Coronary artery (tissue), 2 donors: ENCODE measurements around the gene NDOR1.

Experiments used
- DNase-seq: peaks from one replicate; pipeline ENCODE4 v3.0.0-alpha.2; 2017; ENCODE audit warnings: low spot score
- H3K27ac ChIP-seq, 2 donors: fragments of 200-600 bp; sonication (generic); one replicate each; pipeline ENCODE4 v1.5.1; 2016 to 2019
- H3K4me3 ChIP-seq: fragments of 200-600 bp; sonication (generic); 2 replicates; pipeline ENCODE4 v1.5.1; 2016; ENCODE audit warnings: mild to moderate bottlenecking, moderate library complexity
- TF ChIP-seq, protein P1 (sequence below): fragments of 200-600 bp; sonication (generic); IDR thresholded peaks from one replicate; pipeline ENCODE4 v1.5.1; 2019; ENCODE audit warnings: antibody characterized with exemption

The NDOR1 gene

DNA sequence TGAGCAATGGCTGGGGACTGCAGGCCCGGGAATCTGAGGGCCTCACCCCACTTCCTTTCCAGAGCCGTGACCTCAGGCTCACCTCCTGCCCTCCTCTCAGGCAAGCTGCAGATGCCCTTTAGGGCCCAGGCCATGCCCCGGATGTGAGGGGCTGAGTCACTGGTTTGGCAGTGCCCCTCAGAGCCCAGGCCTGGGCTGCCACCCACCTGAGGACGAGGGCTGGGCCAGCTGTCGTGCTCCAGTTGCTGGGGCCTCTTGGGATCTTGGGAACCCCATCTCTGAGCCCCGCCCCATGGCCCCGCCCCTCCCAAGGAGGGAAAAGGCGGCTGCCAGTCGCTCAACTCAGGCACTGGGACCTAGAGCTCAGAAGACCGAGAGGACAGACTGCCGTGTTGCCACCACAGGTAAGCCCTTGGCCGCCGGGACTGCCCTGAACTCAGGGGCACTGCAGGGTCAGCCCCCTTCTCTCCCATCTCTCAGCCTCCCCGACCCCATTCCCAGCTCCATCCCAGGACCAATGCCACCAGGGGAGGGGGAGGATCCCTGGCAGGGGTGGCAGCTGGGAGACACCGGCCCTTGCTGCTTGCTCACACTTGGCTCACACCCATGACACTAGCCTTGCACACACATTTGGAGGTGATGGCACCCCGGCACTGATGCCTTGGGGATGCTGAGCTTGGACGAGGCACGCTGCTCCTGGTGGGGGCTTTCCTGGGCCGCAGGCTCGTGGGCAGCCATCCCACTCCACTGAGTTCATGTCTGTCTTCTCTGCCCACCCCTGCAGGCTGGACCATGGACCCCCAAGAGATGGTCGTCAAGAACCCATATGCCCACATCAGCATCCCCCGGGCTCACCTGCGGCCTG lies 19.6 kb downstream of the NDOR1 start, which contains the start of gene CYSRT1:
CYSRT1 (plus strand) TSS at position 345 of the 865 bp plus-strand sequence; CDS start at position 793, 448 bp downstream.
- H3K27ac ChIP-seq, result peak within 1 kb of the TSS; percentile 71 to 97
- H3K4me3 ChIP-seq, result peak within 1 kb of the TSS; percentile 87
- no peak for DNase-seq
- TF ChIP-seq, protein P1, sequence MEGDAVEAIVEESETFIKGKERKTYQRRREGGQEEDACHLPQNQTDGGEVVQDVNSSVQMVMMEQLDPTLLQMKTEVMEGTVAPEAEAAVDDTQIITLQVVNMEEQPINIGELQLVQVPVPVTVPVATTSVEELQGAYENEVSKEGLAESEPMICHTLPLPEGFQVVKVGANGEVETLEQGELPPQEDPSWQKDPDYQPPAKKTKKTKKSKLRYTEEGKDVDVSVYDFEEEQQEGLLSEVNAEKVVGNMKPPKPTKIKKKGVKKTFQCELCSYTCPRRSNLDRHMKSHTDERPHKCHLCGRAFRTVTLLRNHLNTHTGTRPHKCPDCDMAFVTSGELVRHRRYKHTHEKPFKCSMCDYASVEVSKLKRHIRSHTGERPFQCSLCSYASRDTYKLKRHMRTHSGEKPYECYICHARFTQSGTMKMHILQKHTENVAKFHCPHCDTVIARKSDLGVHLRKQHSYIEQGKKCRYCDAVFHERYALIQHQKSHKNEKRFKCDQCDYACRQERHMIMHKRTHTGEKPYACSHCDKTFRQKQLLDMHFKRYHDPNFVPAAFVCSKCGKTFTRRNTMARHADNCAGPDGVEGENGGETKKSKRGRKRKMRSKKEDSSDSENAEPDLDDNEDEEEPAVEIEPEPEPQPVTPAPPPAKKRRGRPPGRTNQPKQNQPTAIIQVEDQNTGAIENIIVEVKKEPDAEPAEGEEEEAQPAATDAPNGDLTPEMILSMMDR, result no peak

DNA sequence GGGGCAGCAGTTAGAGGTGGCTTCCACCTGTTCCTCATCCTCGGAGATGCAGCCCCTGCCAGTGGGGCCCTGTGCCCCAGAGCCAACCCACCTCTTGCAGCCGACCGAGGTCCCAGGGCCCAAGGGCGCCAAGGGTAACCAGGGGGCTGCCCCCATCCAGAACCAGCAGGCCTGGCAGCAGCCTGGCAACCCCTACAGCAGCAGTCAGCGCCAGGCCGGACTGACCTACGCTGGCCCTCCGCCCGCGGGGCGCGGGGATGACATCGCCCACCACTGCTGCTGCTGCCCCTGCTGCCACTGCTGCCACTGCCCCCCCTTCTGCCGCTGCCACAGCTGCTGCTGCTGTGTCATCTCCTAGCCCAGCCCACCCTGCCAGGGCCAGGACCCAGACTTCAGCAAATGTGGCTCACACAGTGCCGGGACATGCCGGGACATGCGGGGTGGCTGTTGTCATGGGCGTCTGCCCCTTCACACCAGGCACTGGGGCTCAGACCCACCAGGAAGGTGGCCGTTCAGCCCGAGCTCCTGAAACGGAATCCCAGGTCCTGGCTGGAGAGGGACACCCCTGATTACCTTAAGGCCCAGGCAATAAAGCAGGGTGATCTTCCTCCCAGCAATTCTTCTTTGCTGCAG lies 20.3 kb downstream of the NDOR1 start:
- TF ChIP-seq, protein P1, result no peak
- H3K4me3 ChIP-seq, result no peak overlapping the region
- no peak overlapping the region for H3K27ac ChIP-seq
- DNase-seq, result no peak

DNA sequence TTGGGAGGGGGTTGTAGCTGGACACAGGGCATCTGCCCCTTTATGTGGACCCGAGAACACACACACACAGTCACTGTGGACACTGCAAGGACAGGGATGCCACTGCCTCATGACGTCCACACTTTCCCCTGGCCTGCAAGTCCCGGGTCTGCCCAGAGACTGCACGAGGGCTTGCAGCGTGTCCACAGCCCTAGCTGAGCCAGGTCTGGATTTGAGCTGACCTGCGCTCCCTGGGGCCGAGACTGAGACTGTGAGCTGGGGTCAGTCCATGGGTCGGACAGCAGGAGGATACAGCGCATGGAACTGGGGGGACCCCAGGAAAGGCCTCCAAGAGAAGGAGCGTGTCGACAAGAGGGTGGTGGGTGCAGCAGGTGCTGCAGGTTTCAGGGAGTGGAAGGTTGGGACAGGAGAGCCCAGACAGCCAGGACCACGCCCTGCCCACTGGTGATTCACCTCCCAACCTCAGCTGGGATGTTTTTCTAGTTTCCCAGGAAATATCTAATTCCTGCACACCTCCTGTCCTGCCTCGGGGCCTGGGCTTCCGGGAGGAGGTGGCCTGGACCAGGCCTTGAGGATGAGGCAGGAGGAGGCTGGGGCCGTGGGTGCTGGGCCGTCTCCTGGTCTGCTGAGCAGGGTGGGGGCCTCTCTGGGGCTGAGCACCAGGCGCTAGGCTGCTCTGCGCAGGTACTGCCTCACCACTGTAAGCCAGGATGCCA lies 21.0 kb downstream of the NDOR1 start:
- TF ChIP-seq, protein P1, result no peak
- no peak overlapping the region for H3K4me3 ChIP-seq
- no peak overlapping the region for H3K27ac ChIP-seq
- DNase-seq, result no peak

DNA sequence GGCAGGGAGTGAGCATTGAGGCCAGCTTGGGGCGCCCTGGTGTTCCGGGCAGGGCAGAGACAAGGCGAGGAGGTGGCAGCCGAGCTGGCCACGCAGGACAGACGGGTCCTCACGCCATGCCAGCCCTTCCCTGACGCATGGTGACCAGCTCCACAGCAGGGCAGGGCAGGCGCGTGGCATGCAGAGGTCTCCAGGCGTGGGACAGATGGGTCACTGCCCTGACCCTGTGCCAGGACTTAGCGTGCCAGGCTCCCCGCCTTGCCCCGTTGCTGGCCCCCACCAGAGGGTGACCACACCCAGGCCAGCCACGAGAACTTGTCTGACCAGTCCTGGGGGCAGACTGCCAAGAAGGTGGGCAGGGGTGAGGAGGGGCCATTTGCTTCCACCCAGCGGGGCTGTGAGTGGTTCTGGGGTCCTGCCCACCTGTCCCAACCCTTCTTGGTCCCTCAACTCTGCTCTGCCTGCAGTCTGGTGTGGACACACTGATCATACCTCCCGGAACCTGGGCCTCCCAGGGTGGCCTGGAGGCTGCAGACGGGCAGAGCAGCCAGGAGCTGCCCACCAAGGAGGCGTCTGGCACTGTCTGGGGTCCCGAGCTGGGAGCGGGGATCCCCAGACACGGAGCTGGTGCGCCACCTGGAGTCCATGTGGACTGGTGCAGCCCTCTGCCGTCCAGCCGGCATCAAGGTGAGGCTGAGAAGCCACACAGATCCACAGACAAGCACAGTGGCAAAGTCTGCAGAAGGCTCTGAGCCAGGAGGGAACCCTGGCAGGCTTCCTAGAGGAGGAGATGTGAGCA lies 21.8 kb downstream of the NDOR1 start, which contains the start of gene RNF224:
RNF224 (plus strand) TSS at position 449 of the 799 bp plus-strand sequence. CDS start 834 bp downstream, outside the sequence.
- TF ChIP-seq, protein P1, result peak; percentile 47
- Histone ChIP-seq H3K27ac (no peak within 1 kb of the TSS), H3K4me3 (no peak within 1 kb of the TSS)
- DNase-seq, result no peak

DNA sequence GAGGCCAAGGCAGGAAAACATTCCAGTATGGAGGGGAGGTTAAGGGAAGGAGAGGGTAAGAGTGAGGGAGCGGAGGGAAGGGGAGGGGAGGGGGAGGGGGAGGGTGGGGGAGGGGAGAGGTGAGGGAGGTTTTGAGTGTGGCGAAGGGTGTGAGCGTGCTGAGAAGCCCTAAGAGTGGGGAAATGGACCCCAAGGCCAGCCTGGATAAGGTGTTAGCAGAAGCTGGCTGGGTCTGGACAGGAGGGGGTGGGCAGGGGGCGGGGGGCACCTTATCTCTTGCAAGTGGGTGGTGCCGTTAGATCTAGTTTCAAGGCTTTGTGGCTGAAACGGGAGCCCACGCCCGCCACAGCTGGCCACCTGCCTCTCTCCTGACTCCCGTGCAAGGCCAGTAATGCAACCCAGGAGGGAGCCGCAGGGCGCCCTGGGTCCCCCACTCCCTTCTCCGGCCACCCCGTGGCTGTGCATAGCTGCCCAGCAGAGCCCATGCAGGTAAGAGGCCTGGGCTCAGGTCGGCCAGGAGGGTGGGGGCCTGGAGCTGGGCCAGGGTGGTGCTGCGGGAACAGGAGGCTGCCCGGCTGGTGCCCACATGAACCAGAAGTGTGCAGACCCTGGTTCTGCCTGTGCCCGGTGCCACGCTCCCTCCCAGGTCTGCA lies 22.5 kb downstream of the NDOR1 start:
- H3K4me3 ChIP-seq, result no peak overlapping the region
- DNase-seq, result no peak
- no peak overlapping the region for H3K27ac ChIP-seq
- TF ChIP-seq, protein P1, result no peak

DNA sequence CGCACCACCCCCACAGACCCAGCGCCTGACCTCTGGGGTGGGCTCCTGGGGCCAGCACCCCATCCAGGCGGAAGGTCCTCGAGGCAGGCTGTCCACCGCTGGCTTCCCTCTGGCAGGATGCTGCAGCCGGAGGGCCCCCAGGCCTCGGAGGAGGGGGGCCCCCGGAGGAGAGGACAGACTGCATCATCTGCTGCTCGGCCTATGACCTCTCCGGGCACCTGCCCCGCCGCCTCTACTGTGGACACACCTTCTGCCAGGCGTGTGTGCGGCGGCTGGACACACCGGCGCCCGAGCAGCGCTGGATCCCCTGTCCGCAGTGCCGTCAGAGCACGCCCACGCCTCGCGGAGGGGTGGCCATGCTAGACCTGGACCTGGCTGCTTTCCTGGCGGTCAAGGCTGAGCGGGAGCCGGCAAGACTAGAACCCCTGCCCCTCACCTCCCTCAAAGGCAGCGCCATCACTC lies 23.0 kb downstream of the NDOR1 start:
- no peak overlapping the region for H3K27ac ChIP-seq
- no peak for DNase-seq
- H3K4me3 ChIP-seq, result no peak overlapping the region
- TF ChIP-seq, protein P1, result no peak
